HepG2 (cell line): ENCODE data around the gene SULT1E1. TPM values are rescaled to one million over a fixed set of nuclear protein-coding genes. Genes with fewer than 3 reads are reported as not detected.

Source experiments
- ATAC-seq: fragments of 200-7000 bp; cut with Tn5 transposase; 3 replicates; pipeline ENCODE4 v1.9.1; 2020; ENCODE audit warnings: mild to moderate bottlenecking, moderate library complexity
- BruUV-seq: library from RNA; stranded (reverse); fragments of 400-500 nt; replicated peaks from 2 replicates; lab custom pipeline; 2021; lab: Mats Ljungman, UMichigan
- CTCF ChIA-PET: fragments of 300-600 bp; formaldehyde crosslinking; extraction: SDS; loops from one replicate; lab custom pipeline; 2021; ENCODE audit warnings: low total read pairs, inconsistent platforms, low intra/inter-chr PET ratio; lab: Yijun Ruan, JAX
- POLR2A ChIA-PET: fragments of 350-600 bp; sonication (Branson Sonifier 250); formaldehyde crosslinking; loops from one replicate; lab custom pipeline; 2020; ENCODE audit warnings: antibody characterized with exemption, inconsistent platforms; lab: Yijun Ruan, JAX
- DNase-seq: peaks from one replicate; pipeline ENCODE4 v3.0.0-alpha.2; 2015; ENCODE audit warnings: low spot score
- FAIRE-seq: peaks from 3 replicates; lab custom pipeline; 2011; peaks lifted over from hg19 to GRCh38; lab: Jason Lieb, UNC
- H2AFZ ChIP-seq: one replicate; pipeline ENCODE4 v1.6.1; 2011; ENCODE audit warnings: low read length, inconsistent platforms
- H3K27ac ChIP-seq: fragments of 300-600 bp; 3 replicates; pipeline ENCODE4 v1.8.0; 2011; ENCODE audit warnings: mixed run types, mild to moderate bottlenecking, mixed read lengths, low read length, inconsistent platforms; ENCODE audit not compliant: insufficient read depth; ENCODE audit errors: extremely low read length
- H3K27me3 ChIP-seq, 2 experiments: fragments of 200-600 bp in 1 of 2; 2 replicates in 1 of 2; 3 replicates in 1 of 2; pipeline versions ENCODE4 v1.6.0 to v1.8.0; 2011; ENCODE audit warnings: low read length in 2 of 2, mild to moderate bottlenecking in 2 of 2, moderate library complexity in 2 of 2, inconsistent platforms in 1 of 2; ENCODE audit not compliant: insufficient read depth in 2 of 2, control insufficient read depth in 1 of 2
- H3K36me3 ChIP-seq, 2 experiments: fragments of 200-600 bp in 1 of 2; replicated peaks in 1 of 2; 2 replicates in 1 of 2; 3 replicates in 1 of 2; pipeline versions ENCODE4 v1.5.1 to v1.8.0; 2011; ENCODE audit warnings: low read length in 2 of 2, inconsistent platforms in 1 of 2; ENCODE audit not compliant: insufficient read depth in 2 of 2, control insufficient read depth in 1 of 2
- H3K4me1 ChIP-seq: 2 replicates; pipeline ENCODE4 v1.5.1; 2012; ENCODE audit warnings: low read length, inconsistent platforms; ENCODE audit not compliant: insufficient read depth
- H3K4me2 ChIP-seq: 2 replicates; pipeline ENCODE4 v1.6.0; 2011; ENCODE audit warnings: low read depth, low read length, inconsistent platforms
- H3K4me3 ChIP-seq, 3 experiments: fragments of 200-600 bp in 1 of 3; sonication (generic), shearing (Covaris generic) in 1 of 3; replicated peaks in 1 of 3; 2 replicates each; pipeline ENCODE4 v1.5.1; 2011 to 2016; ENCODE audit warnings: low read length in 3 of 3, inconsistent platforms in 2 of 3, low read depth in 2 of 3, mild to moderate bottlenecking in 2 of 3, control low read depth in 1 of 3, mixed read lengths in 1 of 3; ENCODE audit not compliant: insufficient read depth in 1 of 3
- H3K79me2 ChIP-seq: one replicate; pipeline ENCODE4 v1.6.1; 2011; ENCODE audit warnings: low read length, inconsistent platforms; ENCODE audit not compliant: insufficient read depth
- H3K9ac ChIP-seq: 2 replicates; pipeline ENCODE4 v1.6.0; 2011; ENCODE audit warnings: mild to moderate bottlenecking, low read depth, low read length, inconsistent platforms; ENCODE audit not compliant: insufficient read depth
- H3K9me3 ChIP-seq: 2 replicates; pipeline ENCODE4 v1.5.1; 2012; ENCODE audit warnings: mild to moderate bottlenecking, low read length
- H4K20me1 ChIP-seq: 2 replicates; pipeline ENCODE4 v1.6.0; 2011; ENCODE audit warnings: inconsistent platforms, mild to moderate bottlenecking, low read length, moderate library complexity; ENCODE audit not compliant: insufficient read depth
- HNF4A ChIP-seq: sonication (generic); formaldehyde crosslinking; IDR thresholded peaks from 2 replicates; pipeline ENCODE4 v1.4.0; 2020; ENCODE audit warnings: missing genetic modification reagents
- NR2C2 ChIP-seq: sonication (generic); formaldehyde crosslinking; IDR thresholded peaks from 2 replicates; pipeline ENCODE4 v1.4.0; 2020; ENCODE audit warnings: missing genetic modification reagents, mild to moderate bottlenecking, moderate library complexity, borderline replicate concordance
- SMYD3 ChIP-seq: sonication (generic); formaldehyde crosslinking; IDR thresholded peaks from 2 replicates; pipeline ENCODE4 v1.8.1; 2023; ENCODE audit warnings: mild to moderate bottlenecking, missing genetic modification reagents
- THAP11 ChIP-seq: IDR thresholded peaks from 2 replicates; pipeline ENCODE4 v1.6.1; 2016; ENCODE audit warnings: missing biosample characterization, missing genetic modification reagents
- ZMYM3 ChIP-seq: sonication (generic); formaldehyde crosslinking; IDR thresholded peaks from 2 replicates; pipeline ENCODE4 v1.5.1; 2020; ENCODE audit warnings: mild to moderate bottlenecking, missing genetic modification reagents
- ZNF629 ChIP-seq: sonication (generic); formaldehyde crosslinking; conservative IDR thresholded peaks from 2 replicates; pipeline ENCODE4 v1.5.0; 2020; ENCODE audit warnings: missing genetic modification reagents
- in situ Hi-C: cut with HindIII; loops from 2 replicates; pipeline ENCODE4 v1.10.0; 2017; ENCODE audit warnings: low pct_unique_long_range_greater_than_20kb; ENCODE audit not compliant: extremely low pct_ligation_motif_present
- intact Hi-C: fragments of 100-400 bp; cut with micrococcal nuclease; formaldehyde crosslinking; loops from one replicate; pipeline ENCODE4 v1.10.0; 2022; ENCODE audit not compliant: unreplicated experiment
- polyA plus RNA-seq, 8 experiments: library from polyadenylated mRNA; depleted of rRNA in 3 of 8; stranded (reverse) in 7 of 8; unstranded in 1 of 8; fragments of >200 nt; fragmentation: Illumina TruSeq in 4 of 8; extraction: Trizol in 4 of 8; gene quantifications; 2 replicates each; pipeline versions ENCODE4 v1.2.1 to v1.2.3, GENCODE V29; 2011 to 2016; ENCODE audit warnings: low read depth in 4 of 8, missing spikeins in 1 of 8, mixed read lengths in 1 of 8; ENCODE audit not compliant: insufficient read depth in 1 of 8
- total RNA-seq, 5 experiments: library from RNA; depleted of rRNA; stranded (reverse); fragments of >200 nt; fragmentation: Illumina TruSeq; extraction: Trizol; gene quantifications; 2 replicates each; pipeline ENCODE4 v1.2.3, GENCODE V29; 2016; ENCODE audit warnings: low read depth in 1 of 5
- TF ChIP-seq, protein P1 (sequence below): IDR thresholded peaks from 2 replicates; pipeline ENCODE4 v1.6.1; 2016
- TF ChIP-seq, protein P2 (sequence below): IDR thresholded peaks from 2 replicates; pipeline ENCODE4 v1.4.0; 2020; ENCODE audit warnings: mild to moderate bottlenecking, missing genetic modification reagents

SULT1E1 gene
- total and polyA plus RNA-seq, 2 of the 13 experiments (the other 11 are each of a cell fraction or from before 2014, with no cell fraction given) = 1.7 to 3.9 TPM

DNA sequence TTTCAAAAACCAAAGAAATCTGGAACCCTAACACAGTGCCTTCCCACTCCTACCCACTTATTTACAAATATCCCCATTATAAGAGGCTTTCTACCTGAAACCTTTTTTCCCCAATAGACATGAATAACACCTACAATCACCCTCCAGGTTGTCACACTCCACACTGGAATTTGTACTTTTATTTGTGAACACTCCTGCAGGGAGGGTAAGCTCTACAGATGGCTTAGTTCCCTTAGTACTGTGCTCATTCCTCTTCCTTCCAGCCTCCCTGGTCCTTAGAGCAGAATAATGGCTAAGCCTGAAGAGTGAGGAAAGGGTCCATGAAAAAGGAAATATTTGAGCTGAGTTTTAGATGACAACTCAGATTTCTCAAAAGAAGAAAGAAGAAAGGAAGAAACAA lies 22.2 kb upstream of the SULT1E1 start:
- no peak for DNase-seq
- TF ChIP-seq HNF4A (CRISPR knock-in tag) (peak; percentile 27; the same call in 1 of the 2 replicates), ZMYM3 (0 out of 2 replicates have a peak, but pooled peaks have one; percentile 17), ZNF629 (CRISPR knock-in tag) (no peak)
- TF ChIP-seq, all 625 proteins: peak for 2
- no peaks in the 10 kb centered on the region for H4K20me1 ChIP-seq
- peak overlapping the region; percentile 3 for H2AFZ ChIP-seq
- no peak overlapping the region for H3K9ac ChIP-seq
- H3K4me3 ChIP-seq = no peak overlapping the region
- ATAC-seq (no peak), FAIRE-seq (no peak)
- no peak overlapping the region for H3K27ac ChIP-seq
- H3K4me2 ChIP-seq = no peak overlapping the region
- no peaks in the 10 kb centered on the region for H3K27me3 ChIP-seq
- no peaks in the 10 kb centered on the region for H3K36me3 ChIP-seq
- no peaks in the 10 kb centered on the region for H3K79me2 ChIP-seq
- in situ Hi-C loops (loop anchor here (5.0 to 10.0 kb wide), 3 partner anchors 60 to 303 kb away; no protein-coding TSS in a partner anchor), intact Hi-C loops (loop anchor here (5.0 kb wide), 1 partner anchor 300 kb away; no protein-coding TSS in a partner anchor)
- H3K4me1 ChIP-seq = peaks cover 44% of the 10 kb centered on the region
- H3K9me3 ChIP-seq = peaks cover 24% of the 10 kb centered on the region
- POLR2A ChIA-PET = interaction anchor here (0.8 to 1.7 kb wide), 2 partner anchors 51 to 58 kb away, joined by 4 read pairs; no protein-coding TSS in a partner anchor
- CTCF ChIA-PET = interaction anchor here (2.4 to 3.1 kb wide), 2 partner anchors 59 to 192 kb away, joined by 11 to 59 read pairs; no protein-coding TSS in a partner anchor
- no TSS peak for BruUV-seq

DNA sequence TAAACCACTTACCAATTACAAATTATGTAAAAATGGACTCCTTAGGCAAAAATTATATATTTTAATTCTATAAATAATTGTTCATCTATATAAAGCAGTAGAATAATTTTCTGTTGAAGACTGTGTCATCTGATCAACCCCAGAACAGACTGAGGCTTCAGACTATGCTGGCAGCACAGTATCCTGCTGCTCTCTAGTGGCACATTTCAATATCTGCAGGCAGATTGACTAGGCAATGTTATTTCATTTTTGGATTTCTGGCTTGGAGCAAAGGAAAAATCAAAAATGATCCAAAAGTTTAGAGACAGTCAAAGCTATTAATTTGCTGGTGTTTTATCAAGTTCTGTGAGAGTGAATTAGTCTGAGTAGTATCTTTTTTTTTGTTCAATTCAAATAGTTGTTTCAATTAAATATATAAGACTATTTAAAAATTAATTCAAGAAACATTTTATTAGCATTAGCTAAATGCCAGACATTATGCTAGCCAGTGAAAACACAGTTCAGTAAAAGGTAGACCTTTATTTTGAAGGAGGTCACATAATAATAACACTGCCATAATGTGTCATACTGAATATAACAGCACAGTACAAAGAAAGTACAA lies 21.3 kb upstream of the SULT1E1 start:
- Histone ChIP-seq H3K9me3 (peaks cover 24% of the 10 kb centered on the region), H3K4me2 (no peak overlapping the region), H3K27me3 (no peaks in the 10 kb centered on the region), H3K79me2 (no peaks in the 10 kb centered on the region), H3K9ac (no peak overlapping the region), H4K20me1 (no peaks in the 10 kb centered on the region), H3K27ac (peak overlapping the region; percentile 17), H3K4me3 (no peak overlapping the region), H2AFZ (no peak overlapping the region), H3K36me3 (no peaks in the 10 kb centered on the region), H3K4me1 (peaks cover 53% of the 10 kb centered on the region)
- CTCF ChIA-PET = interaction anchor here (1.4 to 3.1 kb wide), 3 partner anchors 58 to 624 kb away, joined by 3 to 59 read pairs (median 11); no protein-coding TSS in a partner anchor
- ATAC-seq (peak; percentile 74), DNase-seq (peak; percentile 66), FAIRE-seq (no peak)
- POLR2A ChIA-PET = interaction anchor here (0.7 to 1.7 kb wide), 3 partner anchors 48 to 58 kb away, joined by 4 to 7 read pairs (median 5); no protein-coding TSS in a partner anchor
- in situ Hi-C loops (loop anchor here (5.0 to 10.0 kb wide), 3 partner anchors 59 to 304 kb away; no protein-coding TSS in a partner anchor), intact Hi-C loops (loop anchor here (1.0 to 5.0 kb wide), 6 partner anchors 48 to 678 kb away; no protein-coding TSS in a partner anchor)
- no TSS peak for BruUV-seq
- TF ChIP-seq, protein P1, sequence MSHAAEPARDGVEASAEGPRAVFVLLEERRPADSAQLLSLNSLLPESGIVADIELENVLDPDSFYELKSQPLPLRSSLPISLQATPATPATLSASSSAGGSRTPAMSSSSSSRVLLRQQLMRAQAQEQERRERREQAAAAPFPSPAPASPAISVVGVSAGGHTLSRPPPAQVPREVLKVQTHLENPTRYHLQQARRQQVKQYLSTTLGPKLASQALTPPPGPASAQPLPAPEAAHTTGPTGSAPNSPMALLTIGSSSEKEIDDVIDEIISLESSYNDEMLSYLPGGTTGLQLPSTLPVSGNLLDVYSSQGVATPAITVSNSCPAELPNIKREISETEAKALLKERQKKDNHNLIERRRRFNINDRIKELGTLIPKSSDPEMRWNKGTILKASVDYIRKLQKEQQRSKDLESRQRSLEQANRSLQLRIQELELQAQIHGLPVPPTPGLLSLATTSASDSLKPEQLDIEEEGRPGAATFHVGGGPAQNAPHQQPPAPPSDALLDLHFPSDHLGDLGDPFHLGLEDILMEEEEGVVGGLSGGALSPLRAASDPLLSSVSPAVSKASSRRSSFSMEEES (CRISPR knock-in tag) = peak; percentile 46; the same call in 1 of the 2 replicates
- TF ChIP-seq SMYD3 (no peak), THAP11 (peak; percentile 47), NR2C2 (CRISPR knock-in tag) (no peak)
- TF ChIP-seq, protein P2, sequence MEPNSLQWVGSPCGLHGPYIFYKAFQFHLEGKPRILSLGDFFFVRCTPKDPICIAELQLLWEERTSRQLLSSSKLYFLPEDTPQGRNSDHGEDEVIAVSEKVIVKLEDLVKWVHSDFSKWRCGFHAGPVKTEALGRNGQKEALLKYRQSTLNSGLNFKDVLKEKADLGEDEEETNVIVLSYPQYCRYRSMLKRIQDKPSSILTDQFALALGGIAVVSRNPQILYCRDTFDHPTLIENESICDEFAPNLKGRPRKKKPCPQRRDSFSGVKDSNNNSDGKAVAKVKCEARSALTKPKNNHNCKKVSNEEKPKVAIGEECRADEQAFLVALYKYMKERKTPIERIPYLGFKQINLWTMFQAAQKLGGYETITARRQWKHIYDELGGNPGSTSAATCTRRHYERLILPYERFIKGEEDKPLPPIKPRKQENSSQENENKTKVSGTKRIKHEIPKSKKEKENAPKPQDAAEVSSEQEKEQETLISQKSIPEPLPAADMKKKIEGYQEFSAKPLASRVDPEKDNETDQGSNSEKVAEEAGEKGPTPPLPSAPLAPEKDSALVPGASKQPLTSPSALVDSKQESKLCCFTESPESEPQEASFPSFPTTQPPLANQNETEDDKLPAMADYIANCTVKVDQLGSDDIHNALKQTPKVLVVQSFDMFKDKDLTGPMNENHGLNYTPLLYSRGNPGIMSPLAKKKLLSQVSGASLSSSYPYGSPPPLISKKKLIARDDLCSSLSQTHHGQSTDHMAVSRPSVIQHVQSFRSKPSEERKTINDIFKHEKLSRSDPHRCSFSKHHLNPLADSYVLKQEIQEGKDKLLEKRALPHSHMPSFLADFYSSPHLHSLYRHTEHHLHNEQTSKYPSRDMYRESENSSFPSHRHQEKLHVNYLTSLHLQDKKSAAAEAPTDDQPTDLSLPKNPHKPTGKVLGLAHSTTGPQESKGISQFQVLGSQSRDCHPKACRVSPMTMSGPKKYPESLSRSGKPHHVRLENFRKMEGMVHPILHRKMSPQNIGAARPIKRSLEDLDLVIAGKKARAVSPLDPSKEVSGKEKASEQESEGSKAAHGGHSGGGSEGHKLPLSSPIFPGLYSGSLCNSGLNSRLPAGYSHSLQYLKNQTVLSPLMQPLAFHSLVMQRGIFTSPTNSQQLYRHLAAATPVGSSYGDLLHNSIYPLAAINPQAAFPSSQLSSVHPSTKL (CRISPR knock-in tag) = peak; percentile 53
